ENCODE measurements around the gene FXYD4. TPM values are rescaled to one million over a fixed set of nuclear protein-coding genes. Genes with fewer than 3 reads are reported as not detected.
"Not testable (repeated sequence)": the region's sequence is repeated elsewhere in the genome, so short reads cannot be mapped to it uniquely, and the experiment has no call there.

The FXYD4 gene
- polyA plus RNA-seq, 1 of the 3 experiments (the other 2 are of a cell fraction): not detected

GRCh38 chr10:43421519-43421918 is 50.1 kb downstream of the FXYD4 start:
- Histone ChIP-seq H3F3A (replicated peaks; ENCODE audit: insufficient read depth) (peaks cover 13% of the 10 kb centered on the region), H4K20me1 (ENCODE audit: insufficient read depth) (no peaks in the 10 kb centered on the region), H3K27ac (ENCODE audit: low read depth in 2 of 2, low read length in 1 of 2) (peak overlapping the region in 1 of 2 experiments; percentile 83; a peak in 2 of 4 replicates), H3K27me3 (ENCODE audit: insufficient read depth) (no peaks in the 10 kb centered on the region), H3K9me3 (no peaks in the 10 kb centered on the region), H3K9me2 (no peaks in the 10 kb centered on the region), H3K36me3 (replicated peaks in 1 of 2; ENCODE audit: control insufficient read depth in 1 of 2, insufficient read depth in 2 of 2, low read length in 1 of 2) (no peaks in the 10 kb centered on the region), H3K4me2 (no peak overlapping the region; the same call in 1 of the 2 replicates), H3K4me3 (ENCODE audit: low read depth in 2 of 2, low read length in 1 of 2) (no peak overlapping the region), H3K79me2 (ENCODE audit: insufficient read depth) (no peaks in the 10 kb centered on the region), H2AFZ (ENCODE audit: low read depth) (peak overlapping the region; percentile 98), H3K4me1 (ENCODE audit: control insufficient read depth in 1 of 2, insufficient read depth in 2 of 2, low read depth in 1 of 2, low read length in 1 of 2) (peaks cover 5% of the 10 kb centered on the region in 2 experiments; a peak in 2 of 4 replicates), H3K9ac (no peak overlapping the region)
- CTCF ChIA-PET: no interaction called here
- DNase-seq: no peak
- 95% methylated on average over 6 of the region's 6 CpGs for WGBS (ENCODE audit: low lambda C conversion rate)
- TF ChIP-seq JUND (IDR thresholded peaks at IDR 0.05): no peak
- no peak for TF ChIP-seq RXRA (IDR thresholded peaks at IDR 0.05; ENCODE audit: borderline replicate concordance, low read depth)
- no peak for TF ChIP-seq YY1 (IDR thresholded peaks at IDR 0.05; ENCODE audit: low read depth)
- TF ChIP-seq FOSL2 (IDR thresholded peaks at IDR 0.05; ENCODE audit: borderline replicate concordance, low read depth): no peak
- TF ChIP-seq RCOR1 (IDR thresholded peaks at IDR 0.05; ENCODE audit: low read length): no peak
- POLR2A ChIA-PET: interaction anchor here (0.7 kb wide), 1 partner anchor 14 kb away, joined by 3 read pairs; no protein-coding TSS in a partner anchor

- 88% methylated on average over 4 of the region's 4 CpGs for WGBS (ENCODE audit: low lambda C conversion rate)
- H3K79me2 ChIP-seq (ENCODE audit: insufficient read depth); CTCF ChIA-PET; DNase-seq; H3K27me3 ChIP-seq (ENCODE audit: insufficient read depth); H3K9me3 ChIP-seq; H3K36me3 ChIP-seq (replicated peaks in 1 of 2; ENCODE audit: control insufficient read depth in 1 of 2, insufficient read depth in 2 of 2, low read length in 1 of 2); H3K4me2 ChIP-seq; H2AFZ ChIP-seq (ENCODE audit: low read depth); H3K4me1 ChIP-seq (ENCODE audit: control insufficient read depth in 1 of 2, insufficient read depth in 2 of 2, low read depth in 1 of 2, low read length in 1 of 2); H3K4me3 ChIP-seq (ENCODE audit: low read depth in 2 of 2, low read length in 1 of 2); H4K20me1 ChIP-seq (ENCODE audit: insufficient read depth); H3K9me2 ChIP-seq; H3K9ac ChIP-seq: not testable (repeated sequence)
- POLR2A ChIA-PET: interaction anchor here (0.7 kb wide), 1 partner anchor 14 kb away, joined by 3 read pairs; no protein-coding TSS in a partner anchor
- Histone ChIP-seq H3K27ac (ENCODE audit: low read depth in 2 of 2, low read length in 1 of 2) (peak overlapping the region in 1 of 2 experiments; percentile 83; a peak in 1 of 4 replicates), H3F3A (replicated peaks; ENCODE audit: insufficient read depth) (peaks cover 13% of the 10 kb centered on the region)
Observed at GRCh38 chr10:43421944-43422343, 50.5 kb downstream of the FXYD4 start.

DNA sequence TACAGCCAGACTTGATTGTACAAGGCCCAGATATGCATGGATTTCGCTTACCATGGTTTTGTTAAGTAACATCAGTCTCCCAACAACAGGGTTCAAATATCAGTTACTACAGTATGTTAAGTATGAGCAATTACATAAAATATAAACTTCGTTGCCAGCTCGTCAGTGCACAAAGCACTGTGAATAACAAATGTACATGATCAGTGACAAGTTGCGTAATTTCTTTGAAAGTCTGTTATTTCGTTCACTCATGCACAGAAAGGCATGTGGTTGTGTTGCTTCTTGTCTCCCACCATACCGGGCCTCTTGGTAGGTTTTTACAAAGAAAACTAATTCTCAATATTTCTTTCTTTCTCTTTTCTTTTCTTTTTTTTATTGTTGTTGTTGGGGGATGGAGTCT is 53.0 kb downstream of the FXYD4 start:
- no peaks in the 10 kb centered on the region for H3K27me3 ChIP-seq (ENCODE audit: insufficient read depth)
- no peak for DNase-seq
- peaks cover 5% of the 10 kb centered on the region in 2 experiments; a peak in 2 of 4 replicates for H3K4me1 ChIP-seq (ENCODE audit: control insufficient read depth in 1 of 2, insufficient read depth in 2 of 2, low read depth in 1 of 2, low read length in 1 of 2)
- H3F3A ChIP-seq (replicated peaks; ENCODE audit: insufficient read depth): peaks cover 13% of the 10 kb centered on the region
- H3K9me3 ChIP-seq: no peaks in the 10 kb centered on the region
- H3K27ac ChIP-seq (ENCODE audit: low read depth in 2 of 2, low read length in 1 of 2): no peak overlapping the region
- H4K20me1 ChIP-seq (ENCODE audit: insufficient read depth): no peaks in the 10 kb centered on the region
- H3K36me3 ChIP-seq (replicated peaks in 1 of 2; ENCODE audit: control insufficient read depth in 1 of 2, insufficient read depth in 2 of 2, low read length in 1 of 2): no peaks in the 10 kb centered on the region
- TF ChIP-seq SIN3A (IDR thresholded peaks at IDR 0.05; ENCODE audit: borderline replicate concordance, low read depth, low read length) (no peak), NFIC (IDR thresholded peaks at IDR 0.05; ENCODE audit: borderline replicate concordance) (no peak), EP300 (IDR thresholded peaks at IDR 0.05; ENCODE audit: borderline replicate concordance in 1 of 2, low read depth in 1 of 2, low read length in 1 of 2) (no peak), SMC3 (IDR thresholded peaks at IDR 0.05; ENCODE audit: low read depth, low read length) (no peak), REST (IDR thresholded peaks at IDR 0.05; ENCODE audit: low read depth, low read length) (no peak), MEF2A (IDR thresholded peaks at IDR 0.05; ENCODE audit: borderline replicate concordance, low read depth) (no peak), RFX5 (IDR thresholded peaks at IDR 0.05; ENCODE audit: low read length) (no peak), YY1 (IDR thresholded peaks at IDR 0.05; ENCODE audit: low read depth) (no peak), FOSL2 (IDR thresholded peaks at IDR 0.05; ENCODE audit: borderline replicate concordance, low read depth) (no peak), FOXM1 (IDR thresholded peaks at IDR 0.05; ENCODE audit: low read depth) (no peak)
- TF ChIP-seq, protein P1, sequence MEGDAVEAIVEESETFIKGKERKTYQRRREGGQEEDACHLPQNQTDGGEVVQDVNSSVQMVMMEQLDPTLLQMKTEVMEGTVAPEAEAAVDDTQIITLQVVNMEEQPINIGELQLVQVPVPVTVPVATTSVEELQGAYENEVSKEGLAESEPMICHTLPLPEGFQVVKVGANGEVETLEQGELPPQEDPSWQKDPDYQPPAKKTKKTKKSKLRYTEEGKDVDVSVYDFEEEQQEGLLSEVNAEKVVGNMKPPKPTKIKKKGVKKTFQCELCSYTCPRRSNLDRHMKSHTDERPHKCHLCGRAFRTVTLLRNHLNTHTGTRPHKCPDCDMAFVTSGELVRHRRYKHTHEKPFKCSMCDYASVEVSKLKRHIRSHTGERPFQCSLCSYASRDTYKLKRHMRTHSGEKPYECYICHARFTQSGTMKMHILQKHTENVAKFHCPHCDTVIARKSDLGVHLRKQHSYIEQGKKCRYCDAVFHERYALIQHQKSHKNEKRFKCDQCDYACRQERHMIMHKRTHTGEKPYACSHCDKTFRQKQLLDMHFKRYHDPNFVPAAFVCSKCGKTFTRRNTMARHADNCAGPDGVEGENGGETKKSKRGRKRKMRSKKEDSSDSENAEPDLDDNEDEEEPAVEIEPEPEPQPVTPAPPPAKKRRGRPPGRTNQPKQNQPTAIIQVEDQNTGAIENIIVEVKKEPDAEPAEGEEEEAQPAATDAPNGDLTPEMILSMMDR (IDR thresholded peaks at IDR 0.05): no peak
- TF ChIP-seq, protein P2, sequence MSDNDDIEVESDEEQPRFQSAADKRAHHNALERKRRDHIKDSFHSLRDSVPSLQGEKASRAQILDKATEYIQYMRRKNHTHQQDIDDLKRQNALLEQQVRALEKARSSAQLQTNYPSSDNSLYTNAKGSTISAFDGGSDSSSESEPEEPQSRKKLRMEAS (IDR thresholded peaks at IDR 0.05; ENCODE audit: low read depth): no peak
- WGBS (ENCODE audit: low lambda C conversion rate): 90% methylated on average over 6 of the region's 6 CpGs
- ChIA-PET POLR2A (no interaction called here), CTCF (no interaction called here)
- no peaks in the 10 kb centered on the region for H3K9me2 ChIP-seq
- H3K9ac ChIP-seq: no peak overlapping the region
- H2AFZ ChIP-seq (ENCODE audit: low read depth): no peak overlapping the region
- no peak overlapping the region for H3K4me2 ChIP-seq
- H3K79me2 ChIP-seq (ENCODE audit: insufficient read depth): no peaks in the 10 kb centered on the region
- H3K4me3 ChIP-seq (ENCODE audit: low read depth in 2 of 2, low read length in 1 of 2): no peak overlapping the region
